ENCODE results near the gene OR4X2. TPM values are rescaled to one million over a fixed set of nuclear protein-coding genes. Genes with fewer than 3 reads are reported as not detected.

The OR4X2 gene
- total RNA-seq, 1 donor from 2014 or later, result not detected

GRCh38 chr11:48237727-48238126 lies 7.2 kb upstream of the OR4X2 start:
- Mint-ChIP-seq H3K27me3 (ENCODE audit: unreplicated experiment) (no peaks in the 10 kb centered on the region), H3K4me1 (ENCODE audit: low read depth, unreplicated experiment) (no peaks in the 10 kb centered on the region), H3K27ac (ENCODE audit: unreplicated experiment) (no peak overlapping the region), H3K4me3 (ENCODE audit: unreplicated experiment) (no peak overlapping the region), H3K36me3 (ENCODE audit: unreplicated experiment) (peaks cover 11% of the 10 kb centered on the region), H3K9me3 (ENCODE audit: unreplicated experiment) (peaks cover 16% of the 10 kb centered on the region)
- TF ChIP-seq CTCF (IDR thresholded peaks at IDR 0.05; ENCODE audit: partially characterized antibody, unreplicated experiment), result no peak
- DNase-seq, result no peak

GRCh38 chr11:48242501-48242900 lies 2.4 kb upstream of the OR4X2 start:
- TF ChIP-seq CTCF (IDR thresholded peaks at IDR 0.05; ENCODE audit: partially characterized antibody, unreplicated experiment), result no peak
- no peak overlapping the region for H3K4me3 Mint-ChIP-seq (ENCODE audit: unreplicated experiment)
- peaks cover 2% of the 10 kb centered on the region for H3K27me3 Mint-ChIP-seq (ENCODE audit: unreplicated experiment)
- no peak for DNase-seq
- H3K4me1 Mint-ChIP-seq (ENCODE audit: low read depth, unreplicated experiment), result no peaks in the 10 kb centered on the region
- peaks cover 18% of the 10 kb centered on the region for H3K9me3 Mint-ChIP-seq (ENCODE audit: unreplicated experiment)
- H3K36me3 Mint-ChIP-seq (ENCODE audit: unreplicated experiment), result peaks cover 12% of the 10 kb centered on the region
- H3K27ac Mint-ChIP-seq (ENCODE audit: unreplicated experiment), result no peak overlapping the region

- no peak for DNase-seq
- TF ChIP-seq CTCF (IDR thresholded peaks at IDR 0.05; ENCODE audit: partially characterized antibody, unreplicated experiment), result no peak
- peaks cover 7% of the 10 kb centered on the region for H3K36me3 Mint-ChIP-seq (ENCODE audit: unreplicated experiment)
- H3K4me1 Mint-ChIP-seq (ENCODE audit: low read depth, unreplicated experiment), result no peaks in the 10 kb centered on the region
- peaks cover 2% of the 10 kb centered on the region for H3K27me3 Mint-ChIP-seq (ENCODE audit: unreplicated experiment)
- peaks cover 7% of the 10 kb centered on the region for H3K9me3 Mint-ChIP-seq (ENCODE audit: unreplicated experiment)
- no peak overlapping the region for H3K27ac Mint-ChIP-seq (ENCODE audit: unreplicated experiment)
- H3K4me3 Mint-ChIP-seq (ENCODE audit: unreplicated experiment), result no peak overlapping the region
These were observed 4.0 kb downstream of the OR4X2 start for GRCh38 chr11:48248902-48249301.

- H3K36me3 Mint-ChIP-seq (ENCODE audit: unreplicated experiment), result peaks cover 5% of the 10 kb centered on the region
- peaks cover 19% of the 10 kb centered on the region for H3K9me3 Mint-ChIP-seq (ENCODE audit: unreplicated experiment)
- H3K27me3 Mint-ChIP-seq (ENCODE audit: unreplicated experiment), result no peaks in the 10 kb centered on the region
- H3K27ac Mint-ChIP-seq (ENCODE audit: unreplicated experiment), result no peak overlapping the region
- DNase-seq, result no peak
- TF ChIP-seq CTCF (IDR thresholded peaks at IDR 0.05; ENCODE audit: partially characterized antibody, unreplicated experiment), result no peak
- H3K4me1 Mint-ChIP-seq (ENCODE audit: low read depth, unreplicated experiment), result no peaks in the 10 kb centered on the region
- H3K4me3 Mint-ChIP-seq (ENCODE audit: unreplicated experiment), result no peak overlapping the region
These were observed 16.7 kb downstream of the OR4X2 start for GRCh38 chr11:48261600-48261999.

- no peak within 1 kb of the TSS for H3K4me3 Mint-ChIP-seq (ENCODE audit: unreplicated experiment)
- no peak within 1 kb of the TSS for H3K27ac Mint-ChIP-seq (ENCODE audit: unreplicated experiment)
- no peaks in the 10 kb centered on the region for H3K4me1 Mint-ChIP-seq (ENCODE audit: low read depth, unreplicated experiment)
- no peaks in the 10 kb centered on the region for H3K27me3 Mint-ChIP-seq (ENCODE audit: unreplicated experiment)
- H3K9me3 Mint-ChIP-seq (ENCODE audit: unreplicated experiment), result peaks cover 19% of the 10 kb centered on the region
- no peak for TF ChIP-seq CTCF (IDR thresholded peaks at IDR 0.05; ENCODE audit: partially characterized antibody, unreplicated experiment)
- no peak for DNase-seq
- H3K36me3 Mint-ChIP-seq (ENCODE audit: unreplicated experiment), result peaks cover 5% of the 10 kb centered on the region
These were observed 18.6 kb downstream of the OR4X2 start, which contains the start of gene OR4X1 for GRCh38 chr11:48263423-48263911. OR4X1 (plus strand) TSS chr11:48263861; CDS start chr11:48263861, 0 bp downstream.
